ENCODE data around the gene KIF23. TPM values are rescaled to one million over a fixed set of nuclear protein-coding genes. Genes with fewer than 3 reads are reported as not detected.

KIF23 gene
- total and polyA plus RNA-seq, 2 of the 4 experiments (the other 2 are of a cell fraction), result 37.7 to 56.1 TPM

DNA sequence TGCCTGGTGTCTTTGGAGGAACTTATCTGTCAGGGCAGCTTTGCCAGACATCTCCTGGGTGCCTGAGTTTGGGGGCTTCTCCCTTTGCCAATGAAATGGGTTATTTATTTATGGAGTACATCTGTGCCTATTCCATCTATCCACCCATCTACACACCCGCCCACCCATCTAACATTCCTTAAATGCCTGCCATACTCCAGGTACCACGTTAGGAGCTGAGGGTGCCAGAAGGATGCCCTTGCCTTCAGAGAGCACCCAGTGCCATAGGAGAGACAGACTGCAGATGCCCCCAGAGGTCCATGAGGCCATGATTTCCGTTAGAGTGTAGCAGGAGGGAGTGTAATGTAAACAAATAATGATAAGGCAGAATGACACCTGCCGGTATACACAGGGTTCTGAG, 21.8 kb upstream of the KIF23 start:
- Histone ChIP-seq H2BK120ac (ENCODE audit: low read depth, low read length) (no peak overlapping the region), H3K79me1 (ENCODE audit: low read depth in 1 of 2, low read length in 2 of 2) (peaks cover 4 to 57% of the 10 kb centered on the region in 2 experiments; a peak in 3 of 4 replicates), H4K20me1 (ENCODE audit: insufficient read depth, low read length) (peaks cover 14% of the 10 kb centered on the region), H2BK5ac (ENCODE audit: low read depth, low read length, poor library complexity, severe bottlenecking) (no peak overlapping the region), H3K14ac (replicated peaks; ENCODE audit: low read depth, low read length) (no peak overlapping the region), H3K18ac (ENCODE audit: low read depth, low read length) (no peak overlapping the region), H4K8ac (ENCODE audit: low read depth in 2 of 2, low read length in 2 of 2) (no peak overlapping the region), H3K9ac (ENCODE audit: low read depth, low read length) (no peak overlapping the region), H2AK5ac (ENCODE audit: low read depth, low read length) (no peak overlapping the region), H3K23ac (ENCODE audit: low read depth, low read length) (no peak overlapping the region), H3K4ac (ENCODE audit: low read depth, low read length) (no peak overlapping the region), H4K91ac (ENCODE audit: insufficient read depth, low read depth, low read length) (no peak overlapping the region), H4K5ac (ENCODE audit: low read depth, low read length) (no peak overlapping the region), H3K27me3 (ENCODE audit: control insufficient read depth, insufficient read depth, low read length) (no peaks in the 10 kb centered on the region), H3K27ac (ENCODE audit: insufficient read depth, low read length) (no peak overlapping the region), H3K4me1 (ENCODE audit: control insufficient read depth, insufficient read depth, low read length) (peaks cover 8% of the 10 kb centered on the region), H3K9me3 (ENCODE audit: control insufficient read depth, insufficient read depth, low read length) (no peaks in the 10 kb centered on the region), H3K9me1 (ENCODE audit: insufficient read depth, low read length) (peaks cover 39% of the 10 kb centered on the region), H3K56ac (ENCODE audit: extremely low read depth, insufficient read depth, low read length) (no peak overlapping the region), H2BK20ac (ENCODE audit: low read depth, low read length) (no peak overlapping the region), H3K36me3 (ENCODE audit: control insufficient read depth, insufficient read depth, low read length) (peaks cover 8% of the 10 kb centered on the region), H2BK15ac (ENCODE audit: low read depth, low read length) (no peak overlapping the region), H2AFZ (replicated peaks; ENCODE audit: low read length, poor library complexity) (no peak overlapping the region), H2AK9ac (replicated peaks; ENCODE audit: low read depth, low read length, poor library complexity) (no peak overlapping the region), H3K4me2 (ENCODE audit: low read depth, low read length) (no peak overlapping the region), H3K4me3 (ENCODE audit: insufficient read depth, low read depth, low read length) (no peak overlapping the region)
- ChIA-PET CTCF (interaction anchor here (0.6 kb wide), 1 partner anchor 382 kb away, joined by 4 read pairs; no protein-coding TSS in a partner anchor), POLR2A (ENCODE audit: unreplicated experiment) (no interaction called here)
- in situ Hi-C loops (cut with MboI; ENCODE audit: low sequenced_read_pairs) (no loop called here), dilution Hi-C loops (cut with HindIII; ENCODE audit: low sequenced_read_pairs, unreplicated experiment) (no loop called here), intact Hi-C loops (cut with micrococcal nuclease) (loop anchor here (5.0 kb wide), 1 partner anchor 165 kb away; no protein-coding TSS in a partner anchor)
- WGBS, 2 experiments (ENCODE audit: extremely low coverage in 2 of 2, insufficient read length in 1 of 2), result 43% methylated on average over 2 of the region's 4 CpGs; no CpG with 5 or more reads in 1 of the 2 experiments
- TF ChIP-seq RAD21 (IDR thresholded peaks at IDR 0.05; ENCODE audit: low read length) (no peak), RCOR1 (IDR thresholded peaks at IDR 0.05; ENCODE audit: insufficient replicate concordance, low read length) (no peak), SMC3 (IDR thresholded peaks at IDR 0.05; ENCODE audit: low read depth, low read length) (no peak), FOS (IDR thresholded peaks at IDR 0.05; ENCODE audit: low read depth, low read length) (no peak), MXI1 (IDR thresholded peaks at IDR 0.05; ENCODE audit: borderline replicate concordance, low read depth, low read length) (no peak)
- TF ChIP-seq, protein P1, sequence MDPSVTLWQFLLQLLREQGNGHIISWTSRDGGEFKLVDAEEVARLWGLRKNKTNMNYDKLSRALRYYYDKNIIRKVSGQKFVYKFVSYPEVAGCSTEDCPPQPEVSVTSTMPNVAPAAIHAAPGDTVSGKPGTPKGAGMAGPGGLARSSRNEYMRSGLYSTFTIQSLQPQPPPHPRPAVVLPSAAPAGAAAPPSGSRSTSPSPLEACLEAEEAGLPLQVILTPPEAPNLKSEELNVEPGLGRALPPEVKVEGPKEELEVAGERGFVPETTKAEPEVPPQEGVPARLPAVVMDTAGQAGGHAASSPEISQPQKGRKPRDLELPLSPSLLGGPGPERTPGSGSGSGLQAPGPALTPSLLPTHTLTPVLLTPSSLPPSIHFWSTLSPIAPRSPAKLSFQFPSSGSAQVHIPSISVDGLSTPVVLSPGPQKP (IDR thresholded peaks at IDR 0.05; ENCODE audit: borderline replicate concordance, low read depth, low read length), result no peak
- TF ChIP-seq, protein P2, sequence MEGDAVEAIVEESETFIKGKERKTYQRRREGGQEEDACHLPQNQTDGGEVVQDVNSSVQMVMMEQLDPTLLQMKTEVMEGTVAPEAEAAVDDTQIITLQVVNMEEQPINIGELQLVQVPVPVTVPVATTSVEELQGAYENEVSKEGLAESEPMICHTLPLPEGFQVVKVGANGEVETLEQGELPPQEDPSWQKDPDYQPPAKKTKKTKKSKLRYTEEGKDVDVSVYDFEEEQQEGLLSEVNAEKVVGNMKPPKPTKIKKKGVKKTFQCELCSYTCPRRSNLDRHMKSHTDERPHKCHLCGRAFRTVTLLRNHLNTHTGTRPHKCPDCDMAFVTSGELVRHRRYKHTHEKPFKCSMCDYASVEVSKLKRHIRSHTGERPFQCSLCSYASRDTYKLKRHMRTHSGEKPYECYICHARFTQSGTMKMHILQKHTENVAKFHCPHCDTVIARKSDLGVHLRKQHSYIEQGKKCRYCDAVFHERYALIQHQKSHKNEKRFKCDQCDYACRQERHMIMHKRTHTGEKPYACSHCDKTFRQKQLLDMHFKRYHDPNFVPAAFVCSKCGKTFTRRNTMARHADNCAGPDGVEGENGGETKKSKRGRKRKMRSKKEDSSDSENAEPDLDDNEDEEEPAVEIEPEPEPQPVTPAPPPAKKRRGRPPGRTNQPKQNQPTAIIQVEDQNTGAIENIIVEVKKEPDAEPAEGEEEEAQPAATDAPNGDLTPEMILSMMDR (conservative IDR thresholded peaks at IDR 0.05; ENCODE audit: low read depth, low read length), result no peak
- BruUV-seq (replicated peaks), result no TSS peak
- DNase-seq (no peak), ATAC-seq (ENCODE audit: low read depth) (no peak)

Data from IMR-90 (cell line).